Hippocampal formation (tissue), 2 donors: ENCODE data around the gene RABEPK.
"Not testable (repeated sequence)": the region's sequence is repeated elsewhere in the genome, so short reads cannot be mapped to it uniquely, and the experiment has no call there.

Source experiments
- DNase-seq, 2 donors: peaks; one replicate each; lab custom pipeline; 2025; lab: John Stamatoyannopoulos, UW

RABEPK gene

GRCh38 chr9:125246261-125246667, 45.9 kb downstream of the RABEPK start:
- no peak for DNase-seq

DNA sequence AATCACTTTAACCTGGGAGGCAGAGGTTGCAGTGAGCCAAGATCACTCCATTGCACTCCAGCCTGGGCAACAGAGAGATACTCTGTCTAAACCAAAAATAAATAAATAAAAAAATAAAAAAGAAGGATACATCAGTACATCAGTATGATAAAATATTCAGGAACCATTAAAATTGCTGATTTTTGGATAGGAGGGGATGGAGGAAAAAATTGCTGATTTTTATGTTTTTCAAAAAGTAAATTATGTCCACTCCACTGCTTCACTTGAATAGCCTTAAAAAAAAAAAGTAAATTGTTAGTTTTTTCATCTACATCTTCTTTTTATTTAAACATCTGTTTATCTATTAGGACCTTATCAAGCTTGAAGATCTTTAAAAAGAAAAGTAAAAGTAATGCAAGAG, 53.9 kb downstream of the RABEPK start:
- no peak for DNase-seq

DNA sequence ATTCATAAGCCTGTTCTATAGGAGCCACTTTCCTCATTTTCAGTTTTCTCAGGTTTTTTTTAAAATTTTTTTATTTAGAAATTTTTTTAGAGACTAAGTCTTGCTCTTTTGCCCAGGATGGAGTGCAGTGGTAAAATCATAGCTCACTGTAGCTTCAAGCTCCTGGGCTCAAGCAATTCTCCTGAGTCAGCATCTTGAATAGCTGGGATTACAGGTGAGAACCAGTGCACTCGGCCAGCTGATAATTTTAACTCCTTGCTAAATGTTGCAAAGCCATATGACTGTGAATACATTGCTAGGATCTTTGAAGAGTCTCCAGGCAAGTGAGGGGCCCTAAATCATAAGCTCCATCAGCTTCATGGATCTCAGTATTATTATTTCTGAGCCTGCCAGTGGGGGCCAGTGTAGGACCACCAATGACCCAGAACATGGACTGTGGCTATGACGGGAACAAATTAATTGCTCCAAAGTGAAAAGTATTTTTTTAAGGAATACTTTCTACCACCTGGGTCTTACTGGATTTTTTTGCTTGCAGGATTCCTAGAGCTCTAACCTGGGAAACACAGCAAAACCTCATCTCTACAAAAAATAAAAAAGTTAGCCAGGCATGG, 55.5 kb downstream of the RABEPK start:
- DNase-seq, result no peak

DNA sequence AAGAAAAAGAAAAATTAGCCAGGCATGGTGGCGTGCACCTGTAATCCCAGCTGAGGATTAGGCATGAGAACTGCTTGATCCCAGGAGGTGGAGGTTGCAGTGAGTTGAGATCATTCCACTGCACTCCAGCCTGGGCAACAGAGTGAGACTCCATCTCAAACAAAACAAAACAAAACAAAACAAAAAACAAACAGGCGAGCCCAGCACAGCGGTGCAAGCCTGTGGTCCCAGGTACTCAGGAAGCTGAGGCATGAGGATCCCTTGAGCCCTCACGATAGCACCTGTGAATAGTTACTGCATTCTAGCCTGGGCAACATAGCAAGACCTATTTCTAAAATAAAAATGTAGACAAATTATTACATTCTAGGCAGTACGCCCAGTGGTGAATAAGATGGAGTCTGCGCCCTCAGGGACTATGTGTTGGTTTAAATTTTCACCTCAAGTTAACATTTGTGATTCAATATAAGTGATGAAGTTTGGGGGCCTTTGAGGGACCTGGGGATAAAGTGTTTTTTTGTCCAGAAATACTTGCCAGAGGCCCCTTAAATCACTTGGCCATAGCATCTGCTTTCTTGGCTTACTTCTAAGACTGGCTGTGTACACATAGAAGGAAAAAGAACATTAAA, 57.9 kb downstream of the RABEPK start:
- DNase-seq, result no peak

- DNase-seq, result no peak
These were observed 58.6 kb downstream of the RABEPK start for GRCh38 chr9:125258832-125259534.

DNA sequence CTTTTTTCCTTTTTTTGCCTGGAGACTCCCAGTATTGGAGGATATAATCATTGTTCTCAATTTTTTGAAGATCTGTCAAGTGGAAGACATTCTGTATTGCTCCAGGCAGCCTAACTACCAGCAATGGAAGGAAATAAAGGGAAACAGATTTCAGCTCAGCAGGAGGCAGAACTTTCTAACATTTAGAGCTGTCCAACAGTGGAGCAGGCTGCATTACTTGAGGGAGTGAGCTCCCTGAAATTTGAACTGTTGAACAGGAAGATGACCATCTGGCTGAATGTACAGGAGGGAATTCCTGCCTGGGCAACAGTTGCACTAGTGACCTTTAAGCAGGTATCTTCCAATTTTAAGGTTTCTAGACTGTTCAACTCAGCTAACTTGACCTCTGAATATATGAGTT, 60.2 kb downstream of the RABEPK start:
- no peak for DNase-seq

- DNase-seq, result peak; percentile 78 to 89
These were observed 61.4 kb downstream of the RABEPK start, which contains the start of gene GAPVD1 for GRCh38 chr9:125261501-125262293. Gene GAPVD1, plus strand, starts transcription at chr9:125261826. Its CDS starts 37,096 bp downstream, at chr9:125298922.

GRCh38 chr9:125262294-125262991, 62.1 kb downstream of the RABEPK start:
- DNase-seq, result no peak

DNA sequence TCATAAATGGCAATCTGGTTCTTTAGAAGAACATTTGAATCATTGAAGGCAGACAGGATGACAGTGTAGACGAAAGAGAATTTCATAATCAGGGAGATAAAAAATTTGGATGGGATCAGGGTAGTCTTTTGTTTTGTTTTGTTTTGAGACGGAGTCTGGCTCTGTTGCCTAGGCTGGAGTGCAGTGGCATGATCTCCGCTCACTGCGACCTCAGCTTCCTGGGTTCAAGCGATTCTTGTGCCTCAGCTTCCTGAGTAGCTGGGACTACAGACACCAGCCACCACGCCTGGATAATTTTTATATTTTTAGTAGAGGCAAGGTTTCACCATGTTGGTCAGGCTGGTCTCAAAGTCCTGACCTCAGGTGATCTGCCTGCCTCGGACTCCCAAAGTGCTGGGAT, 63.7 kb downstream of the RABEPK start:
- not testable (repeated sequence) for DNase-seq

GRCh38 chr9:125268394-125269013, 68.2 kb downstream of the RABEPK start:
- DNase-seq, result no peak

DNA sequence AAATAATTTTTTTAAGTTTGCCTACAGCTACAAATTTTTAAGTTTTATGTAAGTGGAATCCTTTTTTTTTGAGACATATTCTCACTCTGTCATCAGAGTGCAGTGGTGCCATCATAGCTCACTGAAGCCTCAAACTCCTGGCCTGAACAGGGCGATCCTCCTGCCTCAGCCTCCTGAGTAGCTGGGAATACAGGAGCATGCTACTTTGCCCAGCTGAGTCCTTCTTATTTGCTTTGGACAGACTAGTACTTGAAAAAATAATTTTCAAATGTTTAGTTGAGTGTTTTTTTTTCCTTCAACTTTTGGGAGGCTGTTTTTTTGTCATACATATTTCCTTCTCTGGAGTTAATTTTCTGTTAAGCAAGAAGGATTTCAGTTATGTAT, 68.7 kb downstream of the RABEPK start:
- DNase-seq, result no peak

DNA sequence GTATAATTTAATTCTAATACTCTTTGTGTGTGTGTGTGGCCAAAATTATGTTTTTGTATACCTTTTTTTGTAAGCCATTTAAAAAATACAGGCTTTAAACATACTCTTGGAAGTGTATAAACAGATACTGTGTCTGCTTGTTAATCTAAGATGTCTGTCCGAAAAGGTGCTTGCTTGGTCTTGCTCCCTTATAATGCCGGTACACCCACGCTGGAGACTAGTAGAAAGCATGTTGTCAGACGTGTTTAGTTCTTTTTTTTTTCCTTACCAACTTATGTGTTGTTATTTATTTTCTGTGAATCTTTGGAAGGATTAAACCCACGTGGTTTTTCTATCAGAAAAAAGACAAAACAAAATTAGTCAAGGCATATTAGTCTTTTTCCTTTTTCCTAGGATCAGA, 70.7 kb downstream of the RABEPK start:
- no peak for DNase-seq

- DNase-seq, result no peak
These were observed 72.4 kb downstream of the RABEPK start for GRCh38 chr9:125272697-125273096.

DNA sequence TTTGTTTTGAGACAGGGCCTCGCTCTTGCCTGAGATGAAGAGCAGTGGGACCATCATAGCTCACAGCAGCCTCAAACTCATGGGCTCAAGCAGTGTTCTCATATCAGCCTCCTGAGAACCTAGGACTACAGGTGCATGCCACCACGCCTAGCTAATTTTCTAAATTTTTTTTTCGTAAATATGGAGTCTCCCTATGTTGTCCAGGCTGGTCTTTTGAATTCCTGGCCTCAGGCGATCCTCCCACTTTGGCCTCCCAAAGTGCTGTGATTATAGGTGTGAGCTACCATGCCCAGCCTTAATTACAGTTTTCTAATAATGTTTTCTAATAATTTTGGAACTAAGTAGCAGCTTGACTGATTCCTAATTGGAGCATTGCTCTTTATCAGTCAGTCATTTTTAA, 76.4 kb downstream of the RABEPK start:
- no peak for DNase-seq

- no peak for DNase-seq
These were observed 77.1 kb downstream of the RABEPK start for GRCh38 chr9:125277411-125277810.

- no peak for DNase-seq
These were observed 80.6 kb downstream of the RABEPK start for GRCh38 chr9:125280945-125281344.
